AG09309 (cell line): Measurements from ENCODE around the gene USP22.

ENCODE experiments used
- DNase-seq: peaks from one replicate; pipeline ENCODE4 v3.0.0-alpha.2; 2010; ENCODE audit warnings: low read depth
- H3K4me3 ChIP-seq: 2 replicates; pipeline ENCODE4 v1.5.1; 2011; ENCODE audit warnings: mild to moderate bottlenecking, low read depth, low read length, moderate library complexity; ENCODE audit not compliant: control insufficient read depth
- CTCF ChIP-seq: IDR thresholded peaks from 2 replicates; pipeline ENCODE4 v1.5.1; 2011; ENCODE audit warnings: mild to moderate bottlenecking, low read depth, low read length, inconsistent platforms; ENCODE audit not compliant: insufficient read depth, control insufficient read depth; ENCODE audit errors: missing control alignments

Gene USP22

DNA sequence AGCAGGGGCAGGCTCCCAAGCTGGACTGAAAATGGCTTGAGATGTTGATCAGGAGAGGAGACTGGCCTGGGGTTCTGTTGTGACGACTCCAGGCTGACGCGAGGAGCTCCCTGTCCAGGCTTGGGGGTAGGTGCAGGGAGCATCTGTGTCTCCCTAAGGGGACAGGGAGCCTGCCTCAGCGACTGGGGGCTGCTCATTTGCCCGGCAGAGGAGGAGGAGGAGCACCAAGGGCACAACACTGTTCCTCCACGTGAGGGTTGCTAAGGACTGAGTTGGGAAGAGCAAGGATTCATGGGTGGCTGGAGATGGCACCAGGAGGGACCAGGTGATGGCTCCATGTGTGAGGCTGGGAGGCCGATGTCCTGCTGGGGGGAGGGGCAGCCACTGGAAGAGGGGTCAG, 53.3 kb downstream of the USP22 start:
- no peak overlapping the region for H3K4me3 ChIP-seq
- TF ChIP-seq CTCF: no peak
- DNase-seq: no peak

DNA sequence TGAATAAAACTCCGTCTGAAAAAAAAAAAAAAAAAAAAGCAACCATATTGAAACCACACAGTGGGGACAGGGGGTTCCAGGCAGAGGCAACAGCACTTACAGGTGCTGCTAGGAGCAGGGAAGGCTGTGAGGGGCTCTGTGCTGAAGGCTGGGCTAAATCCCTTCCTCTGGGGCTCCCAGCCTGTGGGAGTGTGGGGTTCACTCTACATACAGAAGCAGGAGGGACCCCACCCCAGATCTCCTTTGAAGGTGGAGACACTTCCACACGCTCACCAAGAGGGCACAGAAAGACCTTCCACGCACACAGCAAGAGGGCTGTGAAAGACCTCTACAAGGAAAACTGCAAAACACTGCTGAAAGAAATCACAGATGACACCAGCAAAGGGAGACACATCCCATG, 53.9 kb downstream of the USP22 start:
- no peak for TF ChIP-seq CTCF
- no peak for DNase-seq
- H3K4me3 ChIP-seq: no peak overlapping the region

- H3K4me3 ChIP-seq: no peak overlapping the region
- TF ChIP-seq CTCF: no peak
- no peak for DNase-seq
Observed at GRCh38 chr17:20988001-20988636, 54.7 kb downstream of the USP22 start.

DNA sequence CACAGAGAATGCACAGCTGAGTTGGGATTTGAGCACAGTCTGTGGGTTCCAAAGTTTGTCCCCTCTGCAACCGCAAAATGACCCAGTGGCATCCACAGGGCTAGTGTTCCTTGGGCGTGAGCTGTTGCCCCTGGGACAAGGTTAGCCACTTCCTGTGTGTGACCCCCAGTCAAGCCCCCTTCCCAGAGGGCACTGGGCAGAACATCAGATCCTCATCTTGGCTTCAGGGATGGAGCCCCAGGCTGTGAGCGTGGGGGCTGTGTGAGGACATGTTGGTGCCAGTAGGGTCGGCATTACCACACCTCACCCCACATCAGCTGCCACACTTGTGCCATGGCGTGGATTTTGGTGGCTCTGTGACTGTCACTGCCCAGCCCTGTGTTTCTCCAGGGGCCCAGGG, 55.3 kb downstream of the USP22 start:
- no peak for TF ChIP-seq CTCF

DNA sequence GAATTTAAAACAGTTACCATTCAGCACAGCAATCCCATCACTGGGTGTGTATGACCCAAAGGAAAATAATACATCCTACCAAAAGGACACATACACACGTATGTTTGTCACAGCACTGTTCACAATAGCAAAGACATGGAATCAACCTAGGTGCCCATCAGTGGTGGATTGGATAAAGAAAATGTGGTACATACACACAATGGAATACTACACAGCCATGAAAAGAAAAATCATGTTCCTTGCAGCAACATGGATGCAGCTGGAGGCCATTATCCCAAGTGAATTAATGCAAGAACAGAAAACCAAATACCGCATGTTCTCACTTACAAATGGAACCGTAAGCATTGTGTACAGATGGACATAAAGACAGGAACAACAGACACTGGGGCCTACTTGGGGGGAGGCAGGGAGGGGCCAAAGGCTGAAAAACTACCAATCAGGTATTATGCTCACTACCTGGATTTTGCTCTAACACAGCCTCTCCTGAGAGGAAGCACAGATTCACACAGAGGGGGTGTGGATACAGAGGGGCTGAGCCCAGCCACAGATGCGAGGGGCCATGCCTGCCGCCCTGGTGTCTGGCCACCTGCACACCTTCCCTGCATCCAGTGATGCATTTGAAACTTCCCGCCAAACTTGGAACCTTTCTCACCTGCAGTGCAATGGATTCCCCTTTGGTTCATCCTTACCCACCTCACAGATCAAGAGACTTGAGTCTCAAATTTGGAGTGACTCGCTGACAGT, 55.9 kb downstream of the USP22 start:
- TF ChIP-seq CTCF: no peak
- no peak for DNase-seq
- no peak overlapping the region for H3K4me3 ChIP-seq

More for the DNA sequence above, 55.3 kb downstream of the USP22 start:
- H3K4me3 ChIP-seq: no peak overlapping the region
- DNase-seq: no peak

- no peak for DNase-seq
- TF ChIP-seq CTCF: no peak
- H3K4me3 ChIP-seq: no peak overlapping the region
Observed at GRCh38 chr17:20983359-20983637, 59.5 kb downstream of the USP22 start.
